Activated CD8-positive, alpha-beta memory T cell treated with anti-CD3 and anti-CD28 coated beads, Interleukin-2, amount 50 U/mL, for 1 hour (primary cell): ENCODE measurements around the gene FREM1.

Experiments
- DNase-seq: peaks from one replicate; pipeline ENCODE4 v3.0.0-alpha.2; 2020; ENCODE audit errors: extremely low read depth

The FREM1 gene

GRCh38 chr9:14813336-14814248 lies 96.6 kb downstream of the FREM1 start:
- no peak for DNase-seq

- DNase-seq, result no peak
Measured at GRCh38 chr9:14812806-14813205, 97.4 kb downstream of the FREM1 start.

GRCh38 chr9:14811844-14812243 lies 98.4 kb downstream of the FREM1 start:
- DNase-seq, result no peak

GRCh38 chr9:14806941-14807520 lies 103.2 kb downstream of the FREM1 start:
- DNase-seq, result no peak

GRCh38 chr9:14799030-14799429 lies 111.2 kb downstream of the FREM1 start:
- DNase-seq, result no peak

- DNase-seq, result no peak
Measured at GRCh38 chr9:14797435-14797834, 112.8 kb downstream of the FREM1 start.

- DNase-seq, result no peak
Measured at GRCh38 chr9:14793389-14793788, 116.8 kb downstream of the FREM1 start.

GRCh38 chr9:14790628-14791027 lies 119.6 kb downstream of the FREM1 start:
- DNase-seq, result no peak

GRCh38 chr9:14788846-14789245 lies 121.4 kb downstream of the FREM1 start:
- no peak for DNase-seq

GRCh38 chr9:14783358-14783757 lies 126.9 kb downstream of the FREM1 start:
- DNase-seq, result no peak

GRCh38 chr9:14782286-14783051 lies 127.8 kb downstream of the FREM1 start:
- no peak for DNase-seq

GRCh38 chr9:14780693-14781092 lies 129.5 kb downstream of the FREM1 start:
- DNase-seq, result no peak

- DNase-seq, result no peak
Measured at GRCh38 chr9:14780251-14780650, 130.0 kb downstream of the FREM1 start.

GRCh38 chr9:14779566-14780022 lies 130.6 kb downstream of the FREM1 start:
- DNase-seq, result no peak

- DNase-seq, result no peak
Measured at GRCh38 chr9:14778565-14778964, 131.7 kb downstream of the FREM1 start.

- DNase-seq, result no peak
Measured at GRCh38 chr9:14775917-14776316, 134.3 kb downstream of the FREM1 start.

- DNase-seq, result no peak
Measured at GRCh38 chr9:14770592-14770991, 139.6 kb downstream of the FREM1 start.

GRCh38 chr9:14769230-14769571 lies 141.0 kb downstream of the FREM1 start:
- no peak for DNase-seq

GRCh38 chr9:14768405-14769229 lies 141.6 kb downstream of the FREM1 start:
- DNase-seq, result no peak

GRCh38 chr9:14766299-14766698 lies 143.9 kb downstream of the FREM1 start:
- no peak for DNase-seq

- DNase-seq, result no peak
Measured at GRCh38 chr9:14761584-14761983, 148.6 kb downstream of the FREM1 start.

GRCh38 chr9:14760060-14760459 lies 150.2 kb downstream of the FREM1 start:
- DNase-seq, result no peak
